CD4-positive, alpha-beta T cell treated with Interleukin-6 at 100 ng/mL for 8 hours (primary cell): Measurements from ENCODE around the gene LRRC3C.
"Not testable (repeated sequence)": the region's sequence is repeated elsewhere in the genome, so short reads cannot be mapped to it uniquely, and the experiment has no call there.

ENCODE experiments used
- DNase-seq: peaks from one replicate; pipeline ENCODE4 v3.0.0-alpha.2; 2020; ENCODE audit warnings: mixed read lengths, low spot score

Gene LRRC3C

GRCh38 chr17:39946551-39947330 is 19.2 kb downstream of the LRRC3C start:
- DNase-seq: no peak

DNA sequence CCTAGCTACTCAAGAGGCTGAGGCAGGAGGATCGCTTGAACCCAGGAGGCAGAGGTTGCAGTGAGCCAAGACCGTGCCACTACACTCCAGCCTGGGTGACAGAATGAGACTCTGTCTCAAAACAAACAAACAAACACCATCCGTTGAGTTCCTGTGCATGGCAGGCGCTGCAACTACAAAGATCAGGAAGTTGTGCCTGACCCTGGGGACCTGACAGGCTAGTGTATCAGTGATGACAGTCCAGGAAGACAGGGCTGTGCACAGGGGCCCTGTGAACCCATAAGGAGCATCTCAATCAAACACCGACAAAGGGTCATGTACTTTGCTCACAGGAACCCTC is 20.9 kb downstream of the LRRC3C start:
- DNase-seq: not testable (repeated sequence)

DNA sequence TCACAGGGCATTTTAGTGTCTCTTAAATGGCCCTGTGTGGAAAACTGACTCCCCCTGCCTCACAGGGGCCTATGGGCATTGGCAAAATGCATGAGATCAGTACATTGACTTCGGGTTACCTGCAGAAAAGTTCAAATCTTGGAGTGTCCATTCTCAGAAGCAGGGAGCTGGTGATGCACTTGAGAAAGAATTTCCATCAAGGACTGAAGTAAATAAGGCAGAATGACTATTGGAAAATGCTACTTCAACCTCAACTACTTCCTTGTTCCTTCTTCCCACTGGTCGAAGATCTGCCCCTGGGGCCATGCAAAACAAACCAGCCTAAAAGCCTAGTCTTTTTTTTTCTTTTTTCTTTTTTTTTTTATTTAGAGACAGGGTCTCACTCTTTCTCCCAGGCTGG is 21.5 kb downstream of the LRRC3C start:
- DNase-seq: no peak

- no peak for DNase-seq
Measured at GRCh38 chr17:39950871-39951348, 23.4 kb downstream of the LRRC3C start.

DNA sequence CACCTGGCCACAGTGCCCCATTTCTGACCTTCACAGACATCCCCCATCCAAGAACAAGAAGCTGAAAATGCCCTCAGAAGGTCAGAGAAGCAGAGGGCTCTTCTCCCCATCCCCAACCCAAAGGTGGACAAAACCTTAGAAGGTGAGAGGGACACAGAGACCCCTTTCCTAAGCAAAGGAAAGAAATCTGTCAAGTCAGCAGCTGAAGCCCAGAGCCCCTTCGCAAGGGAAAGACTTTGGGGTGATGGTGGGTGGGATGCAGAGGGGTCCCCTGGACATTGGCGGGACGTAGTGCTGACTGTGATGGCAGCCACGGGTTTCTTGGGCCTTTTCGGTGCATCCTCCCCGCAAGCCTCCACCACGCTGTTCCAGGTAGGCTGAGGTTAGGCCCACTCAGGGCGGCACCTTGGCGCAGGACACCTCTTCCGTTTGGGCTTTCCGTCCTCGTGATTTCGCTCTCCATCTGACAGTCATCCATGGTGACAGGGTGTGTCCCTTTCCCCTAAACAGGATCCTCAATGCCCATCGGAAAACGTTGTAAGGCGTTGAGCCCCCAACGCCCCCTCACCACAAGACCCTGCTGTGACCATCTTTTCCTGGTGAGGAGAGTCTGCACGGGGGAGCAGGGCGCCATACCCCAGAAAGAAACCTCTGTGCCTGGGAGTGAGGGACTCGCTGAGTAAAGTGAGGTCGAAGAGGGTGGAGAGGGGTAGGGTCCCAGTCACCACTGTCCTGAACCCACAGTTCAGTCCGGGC is 24.6 kb downstream of the LRRC3C start:
- DNase-seq: no peak

DNA sequence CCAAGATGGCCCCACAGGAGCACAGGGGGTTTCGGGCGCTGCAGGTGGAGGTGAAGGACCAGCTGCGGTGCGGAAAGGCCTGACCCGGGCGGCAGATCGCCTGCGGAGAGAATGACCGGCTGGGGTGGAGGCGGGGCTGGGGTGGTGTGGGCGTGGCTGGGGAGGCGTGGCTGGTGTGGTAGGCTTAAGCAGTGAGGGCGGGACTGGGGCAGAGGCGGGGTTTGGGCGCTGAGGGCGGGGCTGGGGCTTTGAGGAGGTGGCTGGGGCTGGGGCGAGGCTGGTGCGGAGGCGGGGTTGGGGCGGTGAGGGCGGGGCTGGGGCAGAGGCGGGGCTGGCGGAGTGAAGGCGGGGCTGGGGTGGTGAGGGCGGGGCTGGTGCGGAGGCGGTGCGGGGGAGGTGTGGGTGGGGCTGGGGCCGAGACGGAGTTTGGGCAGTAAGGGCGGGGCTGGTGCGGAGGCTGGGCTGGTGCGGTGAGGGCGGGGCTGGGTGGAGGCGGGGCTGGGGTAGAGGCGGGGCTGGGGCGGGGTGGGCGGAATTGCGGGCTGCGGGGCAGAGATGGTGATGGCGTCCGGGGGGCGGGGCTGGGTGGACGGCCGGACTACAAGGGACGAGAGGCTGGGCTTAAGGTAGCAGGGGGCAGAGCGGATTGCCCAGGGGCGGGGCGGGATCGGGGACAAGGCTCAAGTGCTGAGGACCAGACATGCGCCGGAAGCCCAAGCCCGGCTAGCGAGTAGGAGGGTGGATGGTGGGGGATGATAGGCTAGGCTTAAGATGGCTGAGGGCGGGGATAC is 25.3 kb downstream of the LRRC3C start:
- peak; percentile 98 for DNase-seq

- no peak for DNase-seq
Measured at GRCh38 chr17:39953471-39953888, 25.9 kb downstream of the LRRC3C start.

GRCh38 chr17:39954876-39955275 is 27.3 kb downstream of the LRRC3C start:
- no peak for DNase-seq

DNA sequence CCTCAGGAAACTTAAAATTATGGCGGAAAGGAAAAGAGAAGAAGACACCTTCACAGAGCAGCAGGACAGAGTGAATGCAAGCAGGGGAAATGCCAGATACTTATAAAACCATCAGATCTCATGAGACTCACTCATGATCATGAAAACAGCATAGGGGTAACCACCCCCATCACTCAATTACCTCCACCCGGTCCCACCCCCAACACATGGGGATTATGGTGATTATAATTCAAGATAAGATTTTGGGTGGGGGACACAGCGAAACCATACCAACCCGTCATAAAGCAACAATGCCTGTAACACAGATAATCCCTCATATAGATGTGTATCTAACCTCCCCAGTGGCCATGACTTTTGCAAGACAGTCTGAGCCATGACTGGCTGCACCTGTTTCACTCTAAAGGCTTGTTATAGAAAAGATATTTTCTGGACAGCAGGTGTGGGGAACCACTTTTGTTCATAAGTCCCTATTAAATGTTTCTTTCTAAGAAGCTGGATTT is 28.2 kb downstream of the LRRC3C start:
- no peak for DNase-seq

- no peak for DNase-seq
Measured at GRCh38 chr17:39960524-39961041, 33.1 kb downstream of the LRRC3C start.

- no peak for DNase-seq
Measured at GRCh38 chr17:39962642-39963220, 35.2 kb downstream of the LRRC3C start, which contains the start of gene GSDMA. Gene GSDMA, plus strand, starts transcription at chr17:39963004. Its CDS starts 2,684 bp downstream, at chr17:39965688.

DNA sequence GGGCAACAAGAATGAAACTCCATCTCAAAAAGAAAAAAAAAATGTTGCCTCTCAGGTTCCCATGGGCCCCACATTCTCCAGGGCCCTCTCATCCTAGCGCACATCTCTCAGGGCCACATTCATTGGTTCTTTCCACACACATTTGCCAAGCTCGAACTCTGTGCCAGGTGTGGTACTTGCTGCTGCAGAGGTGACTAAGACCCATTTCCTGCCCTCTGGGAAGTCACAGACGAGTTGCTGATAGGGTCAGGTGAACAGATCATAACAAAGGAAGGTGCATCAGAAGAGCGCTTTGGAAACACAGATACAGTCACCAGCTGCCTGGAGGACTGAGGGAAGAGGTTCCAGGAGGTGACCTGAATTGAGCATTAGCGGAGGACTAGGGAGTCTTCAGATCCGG is 36.3 kb downstream of the LRRC3C start:
- DNase-seq: peak; percentile 59

- DNase-seq: no peak
Measured at GRCh38 chr17:39965017-39965699, 37.6 kb downstream of the LRRC3C start.

DNA sequence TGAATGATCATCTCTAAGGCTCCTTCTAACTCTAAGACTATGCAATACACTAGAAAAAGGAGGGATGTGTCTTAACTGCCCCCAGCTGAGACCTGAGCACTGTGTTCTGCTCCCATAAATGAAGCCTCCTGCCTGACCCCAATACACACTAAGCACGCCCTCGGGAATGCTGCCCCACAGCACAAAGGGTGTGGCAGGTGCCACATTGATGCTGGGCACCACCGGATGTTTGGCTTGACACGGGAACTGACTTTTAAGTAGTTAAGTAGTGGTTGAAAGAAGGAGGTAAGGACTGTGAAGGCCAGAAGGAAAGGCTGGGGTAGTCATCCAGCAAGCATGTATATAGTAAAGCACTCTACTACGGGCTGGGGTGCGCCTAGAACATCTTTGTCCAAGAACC is 39.2 kb downstream of the LRRC3C start:
- DNase-seq: no peak

DNA sequence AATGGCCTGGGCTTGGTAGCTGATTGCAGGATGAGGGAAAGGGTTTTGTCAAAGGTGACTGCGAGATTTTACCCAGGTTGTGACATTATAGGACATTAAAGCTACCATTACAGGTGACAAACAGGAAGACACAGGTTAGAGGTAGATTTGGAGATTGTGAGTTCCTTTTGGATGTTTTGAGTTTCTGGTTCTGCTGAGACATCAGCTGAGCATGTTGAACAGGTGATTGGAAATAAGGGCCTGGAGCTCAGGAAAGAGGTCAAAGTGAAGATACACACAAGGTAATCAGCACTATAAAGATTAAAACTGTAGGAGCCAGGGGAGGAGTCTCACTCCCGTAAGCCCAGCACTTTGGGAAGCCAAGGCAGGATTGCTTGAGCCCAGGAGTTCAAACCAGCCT is 41.2 kb downstream of the LRRC3C start:
- no peak for DNase-seq

- DNase-seq: no peak
Measured at GRCh38 chr17:39969375-39969774, 41.8 kb downstream of the LRRC3C start.

GRCh38 chr17:39970157-39970692 is 42.7 kb downstream of the LRRC3C start:
- DNase-seq: no peak

- DNase-seq: no peak
Measured at GRCh38 chr17:39971076-39971603, 43.6 kb downstream of the LRRC3C start.

DNA sequence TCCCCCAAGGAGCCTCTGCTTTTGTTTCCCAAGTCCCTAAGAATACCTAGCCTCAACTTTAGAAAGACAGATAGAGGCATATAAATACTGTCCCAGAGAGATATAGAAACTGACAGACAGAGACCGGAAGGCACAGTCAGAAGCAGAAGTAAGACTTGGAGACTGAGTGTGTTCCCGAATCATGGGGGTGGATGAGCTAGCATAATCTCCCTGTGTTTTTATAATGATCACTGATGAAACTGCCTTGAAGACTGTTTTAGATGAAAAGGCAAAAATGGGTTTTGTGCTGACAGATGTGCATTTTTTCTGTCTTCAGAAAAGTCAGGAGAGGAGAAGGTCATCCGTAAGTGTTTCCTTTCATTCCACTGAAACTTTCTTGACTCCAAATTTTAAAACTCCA is 44.7 kb downstream of the LRRC3C start:
- no peak for DNase-seq

DNA sequence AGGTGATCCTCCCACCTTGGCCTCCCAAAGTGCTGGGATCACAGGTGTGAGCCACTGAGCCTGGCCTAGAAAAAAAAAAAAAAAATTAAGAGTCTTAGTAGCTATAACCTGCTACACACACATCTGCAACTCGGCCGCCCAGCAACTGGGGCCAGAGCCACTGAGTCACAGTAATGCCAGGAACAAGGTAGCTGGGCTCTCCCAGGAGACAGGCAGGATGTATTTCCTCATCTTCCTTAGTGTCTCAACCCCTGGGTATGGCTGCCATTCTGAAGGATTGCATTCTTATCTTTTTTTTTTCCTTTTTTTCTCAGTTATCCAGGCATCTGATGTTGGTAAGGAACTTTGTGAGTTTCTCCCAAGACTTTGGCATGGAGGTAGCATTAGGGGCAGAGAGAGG is 46.0 kb downstream of the LRRC3C start:
- DNase-seq: no peak

GRCh38 chr17:39974433-39974832 is 46.9 kb downstream of the LRRC3C start:
- no peak for DNase-seq
